ENCODE measurements around the gene SPOCK2. TPM values are rescaled to one million over a fixed set of nuclear protein-coding genes. Genes with fewer than 3 reads are reported as not detected.

SPOCK2 gene
- total and polyA plus RNA-seq, 2 of the 13 experiments (the other 11 are each of a cell fraction or from before 2014, with no cell fraction given): 8.6 to 30.6 TPM

DNA sequence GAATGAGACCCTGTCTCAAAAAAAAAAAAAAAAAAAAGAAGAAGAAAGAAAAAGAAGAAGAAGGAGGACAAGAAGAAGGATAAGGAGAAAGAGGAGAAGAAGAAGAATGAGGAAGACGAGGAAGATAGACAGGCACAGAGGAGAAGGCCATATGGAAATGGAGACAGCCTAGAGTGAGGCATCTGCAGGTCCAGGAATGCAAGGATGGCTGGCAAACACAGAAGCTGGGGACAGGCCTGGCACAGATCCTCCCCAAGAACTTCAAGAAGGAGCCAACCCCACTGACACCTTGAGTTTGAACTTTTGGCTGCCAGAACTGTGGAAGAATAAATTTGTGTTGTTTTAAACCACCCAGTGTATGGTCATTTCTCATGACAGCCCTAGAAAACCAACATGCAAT lies 38.9 kb downstream of the SPOCK2 start:
- no peak overlapping the region for H3K9ac ChIP-seq (ENCODE audit: insufficient read depth, low read depth, low read length)
- BruUV-seq (replicated peaks): no TSS peak
- POLR2A ChIA-PET: interaction anchor here (1.4 to 3.9 kb wide), 3 partner anchors 40 to 93 kb away, joined by 5 to 30 read pairs (median 11); partner anchors contain the start of gene CHST3
- H3K27me3 ChIP-seq (ENCODE audit: control insufficient read depth in 1 of 2, insufficient read depth in 2 of 2, low read length in 2 of 2): no peaks in the 10 kb centered on the region
- peaks cover 72% of the 10 kb centered on the region for H3K4me1 ChIP-seq (ENCODE audit: insufficient read depth, low read length)
- FAIRE-seq (no peak), DNase-seq (ENCODE audit: low spot score) (no peak), ATAC-seq (no peak)
- no peak overlapping the region for H3K27ac ChIP-seq (ENCODE audit: extremely low read length, insufficient read depth, low read length)
- H3K4me3 ChIP-seq (replicated peaks in 1 of 3; ENCODE audit: insufficient read depth in 1 of 3, low read depth in 2 of 3, low read length in 3 of 3): no peak overlapping the region
- peaks cover 5% of the 10 kb centered on the region; the same call in 1 of the 2 replicates for H3K9me3 ChIP-seq (ENCODE audit: low read length)
- no peaks in the 10 kb centered on the region for H3K36me3 ChIP-seq (replicated peaks in 1 of 2; ENCODE audit: control insufficient read depth in 1 of 2, insufficient read depth in 2 of 2, low read length in 2 of 2)
- H4K20me1 ChIP-seq (ENCODE audit: insufficient read depth, low read length): no peaks in the 10 kb centered on the region
- TF ChIP-seq NRL (CRISPR knock-in tag; IDR thresholded peaks at IDR 0.05; ENCODE audit: borderline replicate concordance): no peak
- no peak for TF ChIP-seq ERF (CRISPR knock-in tag; IDR thresholded peaks at IDR 0.05)
- no peak for TF ChIP-seq ZNF724P (CRISPR knock-in tag; IDR thresholded peaks at IDR 0.05; ENCODE audit: borderline replicate concordance)
- TF ChIP-seq ZSCAN25 (CRISPR knock-in tag; IDR thresholded peaks at IDR 0.05): no peak
- no peak for TF ChIP-seq TBP (CRISPR knock-in tag; IDR thresholded peaks at IDR 0.05)
- no peak for TF ChIP-seq KLF13 (CRISPR knock-in tag; IDR thresholded peaks at IDR 0.05)
- TF ChIP-seq ZNF430 (CRISPR knock-in tag; IDR thresholded peaks at IDR 0.05): no peak
- in situ Hi-C loops (cut with HindIII; ENCODE audit: extremely low pct_ligation_motif_present, low pct_unique_long_range_greater_than_20kb): loop anchor here (5.0 to 25.0 kb wide), 2 partner anchors 82 to 712 kb away; no protein-coding TSS in a partner anchor
- CTCF ChIA-PET (ENCODE audit: low intra/inter-chr PET ratio, low total read pairs): interaction anchor here (1.6 to 2.0 kb wide), 4 partner anchors 33 to 153 kb away, joined by 4 to 46 read pairs (median 16); no protein-coding TSS in a partner anchor
- H2AFZ ChIP-seq (ENCODE audit: low read length): no peak overlapping the region
- H3K4me2 ChIP-seq (ENCODE audit: low read depth, low read length): no peak overlapping the region
- intact Hi-C loops (cut with micrococcal nuclease; ENCODE audit: unreplicated experiment): loop anchor here (5.0 to 10.0 kb wide), 3 partner anchors 173 to 288 kb away; no protein-coding TSS in a partner anchor
- H3K79me2 ChIP-seq (ENCODE audit: insufficient read depth, low read length): no peaks in the 10 kb centered on the region
- WGBS (ENCODE audit: low lambda C conversion rate): 18% methylated on average over 1 of the region's 1 CpG

DNA sequence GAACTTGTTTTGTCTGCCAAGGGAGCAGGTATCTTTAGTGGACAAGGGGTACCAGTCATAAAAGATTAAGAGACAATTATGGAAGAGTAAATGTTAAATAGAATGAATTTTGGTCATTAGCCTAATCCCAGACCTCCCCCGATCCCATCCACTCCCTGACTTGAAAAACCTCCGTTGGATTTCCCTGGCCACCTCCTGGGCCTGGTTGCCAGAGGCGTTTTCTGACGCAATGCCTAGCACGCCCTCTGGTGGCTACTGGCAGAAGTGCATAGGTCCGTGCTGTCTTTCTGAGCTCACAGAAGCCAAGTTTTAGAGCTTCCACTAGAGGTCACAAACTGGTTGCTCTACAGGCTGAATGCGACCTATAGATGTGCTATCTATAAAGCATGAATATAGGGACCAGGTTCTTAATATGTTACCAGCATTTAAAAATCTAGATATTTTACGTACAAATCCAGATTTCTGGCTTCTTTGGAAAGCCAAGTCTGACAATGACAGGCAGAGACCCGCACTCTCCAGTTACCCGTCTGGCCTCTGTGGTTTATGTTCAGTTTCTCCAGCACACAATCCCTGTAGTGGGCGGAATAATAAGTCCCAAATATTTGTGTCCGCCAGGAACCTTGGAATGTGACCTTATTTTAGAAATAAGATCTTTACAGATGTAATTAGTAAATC lies 39.8 kb downstream of the SPOCK2 start:
- CTCF ChIA-PET (ENCODE audit: low intra/inter-chr PET ratio, low total read pairs): interaction anchor here (0.6 to 2.0 kb wide), 12 partner anchors 18 to 288 kb away, joined by 3 to 46 read pairs (median 4); no protein-coding TSS in a partner anchor
- Histone ChIP-seq H3K27ac (ENCODE audit: extremely low read length, insufficient read depth, low read length) (no peak overlapping the region), H2AFZ (ENCODE audit: low read length) (no peak overlapping the region), H3K9ac (ENCODE audit: insufficient read depth, low read depth, low read length) (no peak overlapping the region), H3K4me2 (ENCODE audit: low read depth, low read length) (no peak overlapping the region), H3K36me3 (replicated peaks in 1 of 2; ENCODE audit: control insufficient read depth in 1 of 2, insufficient read depth in 2 of 2, low read length in 2 of 2) (no peaks in the 10 kb centered on the region), H3K27me3 (ENCODE audit: control insufficient read depth in 1 of 2, insufficient read depth in 2 of 2, low read length in 2 of 2) (no peaks in the 10 kb centered on the region), H3K9me3 (ENCODE audit: low read length) (peaks cover 5% of the 10 kb centered on the region; the same call in 1 of the 2 replicates), H3K79me2 (ENCODE audit: insufficient read depth, low read length) (no peaks in the 10 kb centered on the region), H3K4me1 (ENCODE audit: insufficient read depth, low read length) (peaks cover 72% of the 10 kb centered on the region), H3K4me3 (replicated peaks in 1 of 3; ENCODE audit: insufficient read depth in 1 of 3, low read depth in 2 of 3, low read length in 3 of 3) (no peak overlapping the region), H4K20me1 (ENCODE audit: insufficient read depth, low read length) (no peaks in the 10 kb centered on the region)
- no TSS peak for BruUV-seq (replicated peaks)
- ATAC-seq (peak; percentile 67), FAIRE-seq (peak; percentile 99), DNase-seq (ENCODE audit: low spot score) (peak; percentile 89)
- 33% methylated on average over 8 of the region's 12 CpGs for WGBS (ENCODE audit: low lambda C conversion rate)
- in situ Hi-C loops (cut with HindIII; ENCODE audit: extremely low pct_ligation_motif_present, low pct_unique_long_range_greater_than_20kb): loop anchor here (5.0 to 25.0 kb wide), 2 partner anchors 81 to 711 kb away; no protein-coding TSS in a partner anchor
- POLR2A ChIA-PET: interaction anchor here (0.5 to 3.9 kb wide), 9 partner anchors 11 to 272 kb away, joined by 3 to 30 read pairs (median 5); partner anchors contain the start of gene CHST3
- intact Hi-C loops (cut with micrococcal nuclease; ENCODE audit: unreplicated experiment): loop anchor here (1.0 to 10.0 kb wide), 6 partner anchors 67 to 289 kb away; no protein-coding TSS in a partner anchor
- TF ChIP-seq SNRNP70 (IDR thresholded peaks at IDR 0.05; ENCODE audit: low read depth, low read length) (no peak), ZNF713 (CRISPR knock-in tag; IDR thresholded peaks at IDR 0.05) (no peak)
- TF ChIP-seq, protein P1, sequence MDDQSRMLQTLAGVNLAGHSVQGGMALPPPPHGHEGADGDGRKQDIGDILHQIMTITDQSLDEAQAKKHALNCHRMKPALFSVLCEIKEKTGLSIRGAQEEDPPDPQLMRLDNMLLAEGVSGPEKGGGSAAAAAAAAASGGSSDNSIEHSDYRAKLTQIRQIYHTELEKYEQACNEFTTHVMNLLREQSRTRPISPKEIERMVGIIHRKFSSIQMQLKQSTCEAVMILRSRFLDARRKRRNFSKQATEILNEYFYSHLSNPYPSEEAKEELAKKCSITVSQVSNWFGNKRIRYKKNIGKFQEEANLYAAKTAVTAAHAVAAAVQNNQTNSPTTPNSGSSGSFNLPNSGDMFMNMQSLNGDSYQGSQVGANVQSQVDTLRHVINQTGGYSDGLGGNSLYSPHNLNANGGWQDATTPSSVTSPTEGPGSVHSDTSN (CRISPR knock-in tag; IDR thresholded peaks at IDR 0.05; ENCODE audit: borderline replicate concordance): no peak

Data from HepG2 (cell line).